A549 (cell line): ENCODE measurements around the gene DPH5.

Source experiments
- JUN ChIP-seq, 2 experiments: fragments of >200 bp; sonication (Bioruptor Twin); formaldehyde crosslinking; IDR thresholded peaks; 2 replicates in 1 of 2; 3 replicates in 1 of 2; pipeline ENCODE4 v1.6.1; 2016 to 2017
- POLR2A ChIP-seq: IDR thresholded peaks from 2 replicates; pipeline ENCODE4 v1.6.1; 2012; ENCODE audit warnings: mild to moderate bottlenecking, low read length

DNA sequence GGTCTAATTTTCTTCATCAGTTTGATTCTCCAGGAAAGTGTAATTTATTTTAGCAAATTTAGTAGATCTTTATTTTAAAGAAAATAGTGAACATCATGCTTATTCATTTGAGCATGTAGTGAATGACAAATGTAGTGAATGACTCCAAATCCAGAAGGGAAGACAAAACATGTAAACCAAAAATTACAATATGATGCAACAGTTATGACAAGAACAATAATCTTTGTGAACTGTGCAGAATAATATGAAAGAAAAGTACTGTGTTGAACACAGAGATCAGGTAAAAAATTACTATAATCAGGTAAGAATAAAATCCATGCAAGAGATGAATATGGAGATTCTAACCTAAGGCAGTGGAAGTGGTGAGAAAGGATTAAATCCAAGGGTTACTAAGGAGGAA, 30.0 kb upstream of the DPH5 start:
- no peak for TF ChIP-seq JUN (IDR thresholded peaks at IDR 0.05)
- TF ChIP-seq POLR2A, result no peak
